IMR-90 (cell line): ENCODE results near the gene PTH1R. TPM values are rescaled to one million over a fixed set of nuclear protein-coding genes. Genes with fewer than 3 reads are reported as not detected.

ENCODE experiments used
- ATAC-seq: fragments of 200-7000 bp; cut with Tn5 transposase; 2 replicates; pipeline ENCODE4 v1.9.1; 2020; ENCODE audit warnings: low read depth, mild to moderate bottlenecking, moderate library complexity
- BruUV-seq: library from RNA; stranded (reverse); fragments of 400-500 nt; replicated peaks from 2 replicates; lab custom pipeline; 2021; lab: Mats Ljungman, UMichigan
- CTCF ChIA-PET: fragments of 300-600 bp; formaldehyde crosslinking; extraction: SDS; loops from one replicate; lab custom pipeline; 2021; ENCODE audit warnings: antibody characterized with exemption; lab: Yijun Ruan, JAX
- POLR2A ChIA-PET: fragments of 300-600 bp; sonication (Branson Sonifier 250); formaldehyde crosslinking; loops from one replicate; lab custom pipeline; 2022; ENCODE audit warnings: antibody characterized with exemption; ENCODE audit not compliant: unreplicated experiment; lab: Charles Lee
- DNase-seq: peaks from one replicate; pipeline ENCODE4 v3.0.0; 2013
- H2AFZ ChIP-seq: replicated peaks from 2 replicates; pipeline ENCODE3; 2013; ENCODE audit warnings: low read length, mild to moderate bottlenecking; ENCODE audit not compliant: poor library complexity
- H2AK5ac ChIP-seq: 2 replicates; pipeline ENCODE4 v1.6.1; 2013; ENCODE audit warnings: low read depth, low read length, inconsistent platforms
- H2AK9ac ChIP-seq: replicated peaks from 2 replicates; pipeline ENCODE3; 2013; ENCODE audit warnings: mild to moderate bottlenecking, low read depth, low read length, moderate library complexity; ENCODE audit not compliant: poor library complexity
- H2BK120ac ChIP-seq: 2 replicates; pipeline ENCODE4 v1.6.1; 2013; ENCODE audit warnings: low read depth, low read length, inconsistent platforms
- H2BK15ac ChIP-seq: 3 replicates; pipeline ENCODE4 v1.6.1; 2013; ENCODE audit warnings: low read depth, low read length, inconsistent platforms
- H2BK20ac ChIP-seq: 2 replicates; pipeline ENCODE4 v1.6.1; 2013; ENCODE audit warnings: low read depth, mild to moderate bottlenecking, inconsistent platforms, low read length, moderate library complexity
- H2BK5ac ChIP-seq: 2 replicates; pipeline ENCODE4 v1.6.1; 2013; ENCODE audit warnings: mild to moderate bottlenecking, low read depth, low read length, inconsistent platforms; ENCODE audit not compliant: poor library complexity, severe bottlenecking
- H3K14ac ChIP-seq: replicated peaks from 2 replicates; pipeline ENCODE4 v1.6.1; 2013; ENCODE audit warnings: low read depth, low read length, inconsistent platforms
- H3K18ac ChIP-seq: 2 replicates; pipeline ENCODE4 v1.6.1; 2013; ENCODE audit warnings: low read depth, low read length, control low read depth
- H3K23ac ChIP-seq: 2 replicates; pipeline ENCODE4 v1.6.1; 2013; ENCODE audit warnings: low read depth, low read length, inconsistent platforms
- H3K27ac ChIP-seq: 2 replicates; pipeline ENCODE4 v1.5.1; 2013; ENCODE audit warnings: mild to moderate bottlenecking, control low read depth, low read length; ENCODE audit not compliant: insufficient read depth
- H3K27me3 ChIP-seq: 2 replicates; pipeline ENCODE4 v1.6.1; 2013; ENCODE audit warnings: low read length; ENCODE audit not compliant: control insufficient read depth, insufficient read depth
- H3K36me3 ChIP-seq: 2 replicates; pipeline ENCODE4 v1.6.1; 2013; ENCODE audit warnings: low read length, mixed read lengths; ENCODE audit not compliant: control insufficient read depth, insufficient read depth
- H3K4ac ChIP-seq: 2 replicates; pipeline ENCODE4 v1.6.1; 2013; ENCODE audit warnings: low read depth, low read length, inconsistent platforms
- H3K4me1 ChIP-seq: 2 replicates; pipeline ENCODE4 v1.6.1; 2013; ENCODE audit warnings: low read length, mixed read lengths; ENCODE audit not compliant: control insufficient read depth, insufficient read depth
- H3K4me2 ChIP-seq: 2 replicates; pipeline ENCODE4 v1.6.1; 2013; ENCODE audit warnings: low read depth, mild to moderate bottlenecking, control low read depth, low read length, moderate library complexity
- H3K4me3 ChIP-seq: 2 replicates; pipeline ENCODE4 v1.5.1; 2013; ENCODE audit warnings: low read depth, mild to moderate bottlenecking, control low read depth, low read length, moderate library complexity; ENCODE audit not compliant: insufficient read depth
- H3K56ac ChIP-seq: 2 replicates; pipeline ENCODE4 v1.6.1; 2013; ENCODE audit warnings: low read length, inconsistent platforms; ENCODE audit not compliant: insufficient read depth; ENCODE audit errors: extremely low read depth
- H3K79me1 ChIP-seq, 2 experiments: 2 replicates each; pipeline ENCODE4 v1.6.1; 2013; ENCODE audit warnings: low read length in 2 of 2, inconsistent platforms in 1 of 2, low read depth in 1 of 2
- H3K9ac ChIP-seq: 2 replicates; pipeline ENCODE4 v1.6.1; 2013; ENCODE audit warnings: low read depth, low read length, control low read depth
- H3K9me1 ChIP-seq: 2 replicates; pipeline ENCODE4 v1.6.1; 2013; ENCODE audit warnings: low read length, inconsistent platforms; ENCODE audit not compliant: insufficient read depth
- H3K9me3 ChIP-seq: 2 replicates; pipeline ENCODE4 v1.6.1; 2013; ENCODE audit warnings: low read length; ENCODE audit not compliant: control insufficient read depth, insufficient read depth
- H4K20me1 ChIP-seq: 2 replicates; pipeline ENCODE4 v1.6.1; 2013; ENCODE audit warnings: low read length, inconsistent platforms; ENCODE audit not compliant: insufficient read depth
- H4K5ac ChIP-seq: 2 replicates; pipeline ENCODE4 v1.6.1; 2013; ENCODE audit warnings: mild to moderate bottlenecking, low read depth, low read length, control low read depth
- H4K8ac ChIP-seq, 2 experiments: 2 replicates each; pipeline ENCODE4 v1.6.1; 2013; ENCODE audit warnings: low read depth in 2 of 2, low read length in 2 of 2, control low read depth in 1 of 2, inconsistent platforms in 1 of 2
- H4K91ac ChIP-seq: 2 replicates; pipeline ENCODE4 v1.6.1; 2013; ENCODE audit warnings: low read depth, low read length, inconsistent platforms; ENCODE audit not compliant: insufficient read depth
- MAZ ChIP-seq: IDR thresholded peaks from 2 replicates; pipeline ENCODE4 v1.6.1; 2012; ENCODE audit warnings: low read depth, mild to moderate bottlenecking, low read length, improper control_type of control experiment, moderate library complexity, borderline replicate concordance
- MXI1 ChIP-seq: IDR thresholded peaks from 2 replicates; pipeline ENCODE4 v1.6.1; 2012; ENCODE audit warnings: low read depth, mild to moderate bottlenecking, low read length, moderate library complexity, borderline replicate concordance
- NFE2L2 ChIP-seq: fragments of 150-350 bp; IDR thresholded peaks from 2 replicates; pipeline ENCODE4 v1.6.1; 2016; ENCODE audit warnings: low read depth, mild to moderate bottlenecking, low read length
- RCOR1 ChIP-seq: IDR thresholded peaks from 2 replicates; pipeline ENCODE4 v1.6.1; 2012; ENCODE audit warnings: mild to moderate bottlenecking, low read length, improper control_type of control experiment; ENCODE audit not compliant: insufficient replicate concordance
- USF2 ChIP-seq: fragments of 150-350 bp; IDR thresholded peaks from 2 replicates; pipeline ENCODE4 v1.6.1; 2017; ENCODE audit warnings: mild to moderate bottlenecking, antibody characterized with exemption, low read length, low read depth
- WGBS, 2 experiments: methylation state at CpG; one replicate each; pipeline versions ENCODE4 v1.1.5 to v1.1.7; 2013; ENCODE audit warnings: missing lambda C conversion rate in 2 of 2; ENCODE audit not compliant: insufficient read length in 1 of 2; ENCODE audit errors: extremely low coverage in 2 of 2; 5-methylcytosine and 5-hydroxymethylcytosine counted together
- dilution Hi-C: fragments of 300-500 bp; cut with HindIII; formaldehyde crosslinking; loops from one replicate; pipeline ENCODE4 v1.14.3; 2018; ENCODE audit warnings: low sequenced_read_pairs; ENCODE audit not compliant: unreplicated experiment
- in situ Hi-C: fragments of 300-500 bp; cut with MboI; formaldehyde crosslinking; loops from 3 replicates; pipeline ENCODE4 v1.14.3; 2019; ENCODE audit warnings: low sequenced_read_pairs, inconsistent platforms, mixed read lengths
- intact Hi-C: fragments of 100-400 bp; cut with micrococcal nuclease; formaldehyde crosslinking; loops from 2 replicates; pipeline ENCODE4 v1.10.0; 2022
- polyA plus RNA-seq, 3 experiments: library from polyadenylated mRNA; depleted of rRNA; stranded (reverse); fragments of >200 nt; gene quantifications; 2 replicates each; pipeline ENCODE4 v1.2.3, GENCODE V29; 2012; ENCODE audit warnings: low replicate concordance in 1 of 3
- total RNA-seq: library from RNA; depleted of rRNA; stranded (reverse); fragments of >200 nt; gene quantifications from 2 replicates; pipeline ENCODE4 v1.2.3, GENCODE V29; 2012

PTH1R gene
- total and polyA plus RNA-seq, 2 of the 4 experiments (the other 2 are of a cell fraction), result 0.15 to 0.18 TPM

GRCh38 chr3:46884929-46885328, 7.4 kb downstream of the PTH1R start:
- Histone ChIP-seq H2BK15ac (no peak overlapping the region), H3K4ac (no peak overlapping the region), H3K14ac (no peak overlapping the region), H3K18ac (no peak overlapping the region), H3K4me2 (no peak overlapping the region), H3K9me1 (no peaks in the 10 kb centered on the region), H4K5ac (no peak overlapping the region), H2AK9ac (no peak overlapping the region), H4K20me1 (no peaks in the 10 kb centered on the region; the same call in 1 of the 2 replicates), H3K4me1 (no peaks in the 10 kb centered on the region), H2AFZ (no peak overlapping the region), H4K91ac (no peak overlapping the region), H2BK20ac (no peak overlapping the region), H3K9me3 (no peaks in the 10 kb centered on the region), H3K27ac (no peak overlapping the region), H3K27me3 (peaks cover 83% of the 10 kb centered on the region), H2AK5ac (no peak overlapping the region), H3K9ac (no peak overlapping the region), H2BK120ac (no peak overlapping the region), H2BK5ac (no peak overlapping the region), H3K4me3 (no peak overlapping the region), H4K8ac (no peak overlapping the region), H3K79me1 (no peaks in the 10 kb centered on the region), H3K36me3 (no peaks in the 10 kb centered on the region), H3K56ac (no peak overlapping the region), H3K23ac (no peak overlapping the region)
- in situ Hi-C loops, result loop anchor here (25.0 kb wide), 1 partner anchor 398 kb away; the partner anchor contains the start of gene RTP3
- CTCF ChIA-PET, result no interaction called here
- no peak for TF ChIP-seq NFE2L2
- no peak for TF ChIP-seq MAZ
- TF ChIP-seq MXI1, result no peak
- TF ChIP-seq RCOR1, result no peak
- TF ChIP-seq USF2, result no peak
- BruUV-seq, result no TSS peak
- POLR2A ChIA-PET, result interaction anchor here (0.6 kb wide), 1 partner anchor 92 kb away, joined by 4 read pairs; no protein-coding TSS in a partner anchor
- ATAC-seq (no peak), DNase-seq (no peak)
- intact Hi-C loops, result no loop called here
- WGBS, 2 experiments, result no CpG with 5 or more reads among the region's 7 CpGs
- dilution Hi-C loops, result no loop called here
